HS-27A (cell line): ENCODE results near the gene PAQR5.
"Not testable (repeated sequence)": the region's sequence is repeated elsewhere in the genome, so short reads cannot be mapped to it uniquely, and the experiment has no call there.

Experiments
- DNase-seq: peaks from one replicate; pipeline ENCODE4 v3.0.0-alpha.2; 2012; ENCODE audit warnings: low read depth, missing footprints

PAQR5 gene

GRCh38 chr15:69357773-69358771, 59.4 kb downstream of the PAQR5 start:
- DNase-seq, result peak; percentile 60

GRCh38 chr15:69358850-69359249, 60.1 kb downstream of the PAQR5 start:
- DNase-seq, result no peak

GRCh38 chr15:69359722-69360121, 61.0 kb downstream of the PAQR5 start:
- no peak for DNase-seq

DNA sequence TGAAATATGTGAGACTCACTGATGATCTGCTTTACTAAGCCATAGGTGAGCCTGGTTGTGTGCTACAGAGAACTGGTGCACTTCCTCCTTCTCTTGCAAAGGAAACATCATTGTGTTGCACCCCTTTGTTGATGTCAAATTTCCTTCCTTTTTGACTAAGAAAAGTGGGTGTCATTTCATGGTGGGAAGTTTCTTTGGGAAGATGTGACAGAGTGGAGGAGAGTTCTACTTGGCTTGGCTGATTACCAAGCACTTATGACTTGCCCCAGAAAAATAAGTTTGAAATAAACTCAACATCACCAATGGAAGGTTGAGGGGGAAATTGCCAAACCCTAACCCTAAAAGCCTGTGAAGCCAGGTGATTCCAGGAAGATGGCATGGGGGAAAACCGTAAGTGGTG, 61.9 kb downstream of the PAQR5 start:
- no peak for DNase-seq

DNA sequence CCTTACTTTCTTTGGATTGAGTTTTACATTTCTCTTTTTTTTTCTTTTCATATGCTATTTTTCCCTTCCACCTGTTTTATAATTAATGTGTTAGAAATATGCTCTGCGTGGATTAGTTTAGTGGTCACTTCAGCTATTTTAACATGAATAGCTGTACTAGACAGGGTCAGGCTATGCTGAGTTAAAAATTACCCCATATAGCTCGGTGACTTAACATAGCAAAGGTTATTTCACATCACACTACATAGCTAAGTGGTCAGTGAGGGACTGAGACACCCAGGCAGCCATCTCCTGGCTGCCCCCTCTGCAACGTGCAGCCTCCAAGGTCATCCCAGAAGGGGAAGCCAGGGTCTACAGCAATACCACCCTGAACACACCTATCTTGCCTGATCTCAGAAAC, 68.5 kb downstream of the PAQR5 start:
- DNase-seq, result no peak

GRCh38 chr15:69369631-69370030, 70.9 kb downstream of the PAQR5 start:
- DNase-seq, result no peak

- no peak for DNase-seq
Observed at GRCh38 chr15:69373406-69373805, 74.7 kb downstream of the PAQR5 start.

- DNase-seq, result no peak
Observed at GRCh38 chr15:69375151-69375790, 76.6 kb downstream of the PAQR5 start.

DNA sequence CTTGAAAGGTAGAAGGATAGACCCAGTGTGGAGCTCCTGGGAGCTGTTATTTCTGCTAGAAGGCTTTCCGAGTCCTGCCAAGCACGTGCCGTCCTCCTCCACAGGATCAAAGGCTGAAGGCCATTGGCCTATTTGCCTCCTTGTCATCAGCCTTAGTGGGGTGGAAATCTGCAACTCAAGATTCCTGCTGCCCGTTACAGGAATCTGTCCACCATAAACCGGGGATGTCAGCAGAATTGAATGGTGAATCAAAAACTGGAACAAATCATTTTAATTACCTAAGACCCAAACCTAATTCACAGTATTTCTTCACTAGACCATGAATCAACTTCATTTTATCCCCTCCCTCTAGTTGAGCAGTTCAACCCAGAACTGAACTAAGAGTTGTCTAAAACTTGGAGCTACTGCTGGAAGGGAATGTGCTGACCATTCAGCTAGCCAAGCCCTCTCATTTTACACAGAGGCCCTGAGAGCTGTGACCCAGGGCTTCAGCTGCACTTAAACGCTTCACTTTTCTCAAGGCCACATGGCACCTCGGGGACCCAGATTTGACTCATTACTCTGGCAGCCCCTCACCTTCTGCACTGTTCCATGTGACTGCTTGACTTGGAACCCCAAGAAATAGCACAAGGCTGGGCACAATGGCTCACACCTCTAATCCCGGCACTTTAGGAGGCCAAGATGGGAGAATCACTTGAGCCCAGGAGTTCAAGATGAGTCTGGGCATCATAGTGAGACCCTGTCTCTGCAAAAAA, 78.7 kb downstream of the PAQR5 start:
- no peak for DNase-seq

- no peak for DNase-seq
Observed at GRCh38 chr15:69380100-69380725, 81.5 kb downstream of the PAQR5 start.

DNA sequence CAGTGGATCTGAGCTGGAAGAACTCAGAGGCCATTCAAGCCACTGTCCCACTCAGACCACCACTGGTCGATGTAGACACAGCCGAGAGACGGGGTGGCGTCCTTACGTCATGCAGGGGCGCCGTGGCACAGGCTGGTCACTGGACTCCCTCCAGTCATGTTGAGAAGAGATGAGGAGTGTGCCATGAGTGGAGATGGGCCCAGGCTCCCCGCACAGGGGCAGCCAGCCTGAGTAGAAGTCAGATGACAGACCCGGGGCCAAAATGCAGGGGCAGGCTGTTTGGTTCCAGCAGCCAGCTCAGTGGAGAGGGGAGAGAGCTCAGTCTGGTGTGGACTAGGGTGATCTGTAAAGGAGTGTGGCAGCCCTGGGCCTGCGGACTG, 82.0 kb downstream of the PAQR5 start:
- no peak for DNase-seq

DNA sequence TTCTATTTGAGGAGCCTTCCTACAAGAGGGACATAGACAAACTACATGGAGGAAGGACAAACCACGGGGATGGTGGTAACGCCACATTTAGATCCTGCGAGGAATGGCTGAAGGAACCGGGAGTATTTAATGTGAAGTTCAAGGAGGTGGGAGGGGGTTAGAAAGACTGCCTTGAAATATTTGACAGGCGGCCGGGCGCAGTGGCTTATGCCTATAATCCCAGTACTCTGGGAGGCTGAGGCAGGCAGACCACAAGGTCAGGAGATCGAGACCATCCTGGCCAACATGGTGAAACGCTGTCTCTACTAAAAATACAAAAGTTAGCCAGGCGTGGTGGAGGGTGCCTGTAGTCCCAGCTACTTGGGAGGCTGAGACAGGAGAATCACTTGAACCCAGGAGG, 83.5 kb downstream of the PAQR5 start:
- not testable (repeated sequence) for DNase-seq

- not testable (repeated sequence) for DNase-seq
Observed at GRCh38 chr15:69384066-69384465, 85.4 kb downstream of the PAQR5 start.

GRCh38 chr15:69384626-69385598, 86.2 kb downstream of the PAQR5 start:
- DNase-seq, result no peak

- DNase-seq, result no peak
Observed at GRCh38 chr15:69385831-69386230, 87.1 kb downstream of the PAQR5 start.

GRCh38 chr15:69386284-69386683, 87.6 kb downstream of the PAQR5 start:
- DNase-seq, result no peak

GRCh38 chr15:69388260-69388705, 89.6 kb downstream of the PAQR5 start:
- DNase-seq, result no peak

GRCh38 chr15:69389426-69389825, 90.7 kb downstream of the PAQR5 start:
- no peak for DNase-seq

DNA sequence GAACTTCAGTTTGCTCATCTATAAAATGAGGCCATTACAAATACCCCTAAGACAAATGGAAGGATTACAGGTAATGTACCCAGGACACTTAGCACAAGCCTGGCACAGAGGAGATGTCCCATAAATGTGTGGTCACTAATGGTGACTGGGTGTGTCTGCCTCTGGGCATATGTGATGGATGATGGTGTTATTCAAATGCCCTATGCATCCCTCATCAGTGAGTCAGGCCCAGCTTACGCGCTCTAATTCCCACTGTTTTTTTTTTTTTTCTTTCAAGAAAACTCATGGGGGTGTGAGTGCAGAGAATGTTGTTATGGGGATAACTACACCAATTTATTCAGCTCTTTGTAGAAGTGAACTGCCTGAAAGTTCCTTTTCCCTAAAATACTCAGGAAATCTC, 91.9 kb downstream of the PAQR5 start:
- peak; percentile 93 for DNase-seq

DNA sequence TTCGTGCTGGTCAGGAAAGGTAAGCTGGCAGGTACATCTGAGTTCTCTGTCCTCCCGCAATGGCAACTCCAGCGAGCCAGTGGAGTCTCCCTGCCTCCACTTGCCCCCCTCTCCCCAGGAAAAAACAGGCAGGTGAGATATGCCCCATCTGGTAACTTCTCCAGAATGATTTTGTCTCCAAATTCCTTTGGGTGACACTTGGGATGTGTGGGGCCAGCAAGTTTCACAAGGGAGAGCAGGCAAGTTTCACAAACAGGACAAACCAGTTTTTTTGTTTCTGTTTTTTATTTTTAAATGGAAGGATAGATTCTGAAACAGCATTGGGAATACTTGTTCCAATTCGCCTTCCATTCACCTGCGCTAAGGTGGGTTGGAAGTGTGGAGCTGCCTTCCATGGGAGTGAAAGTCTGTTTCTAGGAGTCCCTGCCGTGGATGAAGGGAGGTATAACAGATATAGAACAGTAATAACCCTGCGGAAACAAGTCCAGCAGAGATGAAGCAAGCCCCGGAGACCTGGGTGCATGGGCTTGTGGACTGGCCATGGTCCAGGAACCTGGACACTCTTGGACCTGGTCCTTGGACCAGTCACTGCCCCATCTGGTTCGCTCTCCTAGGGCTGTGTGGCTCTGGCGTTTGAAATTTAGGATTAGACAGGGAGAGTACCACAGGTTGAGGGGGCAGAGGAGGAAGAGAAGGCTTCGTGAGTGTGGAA, 92.5 kb downstream of the PAQR5 start:
- no peak for DNase-seq
